Chondrocyte (in vitro differentiated cells): ENCODE results near the gene ZNF593OS. TPM values are rescaled to one million over a fixed set of nuclear protein-coding genes. Genes with fewer than 3 reads are reported as not detected.

Experiments
- DNase-seq: peaks from one replicate; pipeline ENCODE4 v3.0.0; 2021; ENCODE audit warnings: mixed read lengths, low spot score
- H3K27ac Mint-ChIP-seq: one replicate; pipeline ENCODE4 v1.8.0; 2021; ENCODE audit warnings: mild to moderate bottlenecking, moderate library complexity, mixed read lengths; ENCODE audit not compliant: unreplicated experiment
- H3K27me3 Mint-ChIP-seq: 2 replicates; pipeline ENCODE4 v1.8.0; 2021; ENCODE audit warnings: low read depth, mixed read lengths
- H3K36me3 Mint-ChIP-seq: 2 replicates; pipeline ENCODE4 v1.8.0; 2021; ENCODE audit warnings: low read depth, mixed read lengths
- H3K4me1 Mint-ChIP-seq: 2 replicates; pipeline ENCODE4 v1.8.0; 2021; ENCODE audit warnings: low read depth, mild to moderate bottlenecking, mixed read lengths
- H3K4me3 Mint-ChIP-seq: one replicate; pipeline ENCODE4 v1.8.0; 2021; ENCODE audit warnings: mild to moderate bottlenecking, moderate library complexity, mixed read lengths; ENCODE audit not compliant: unreplicated experiment
- H3K9me3 Mint-ChIP-seq: 2 replicates; pipeline ENCODE4 v1.8.0; 2021; ENCODE audit warnings: low read depth, mixed read lengths
- total RNA-seq: library from RNA; stranded (reverse); gene quantifications from 3 replicates; pipeline ENCODE4 v1.2.1, GENCODE V29; 2021
- TF ChIP-seq, protein P1 (sequence below): fragments of 200-600 bp; sonication (generic); IDR thresholded peaks from 2 replicates; pipeline ENCODE4 v1.5.0; 2021; ENCODE audit warnings: antibody characterized with exemption, mild to moderate bottlenecking, moderate library complexity

Gene ZNF593OS
- total RNA-seq, 1 donor from 2014 or later = not detected

DNA sequence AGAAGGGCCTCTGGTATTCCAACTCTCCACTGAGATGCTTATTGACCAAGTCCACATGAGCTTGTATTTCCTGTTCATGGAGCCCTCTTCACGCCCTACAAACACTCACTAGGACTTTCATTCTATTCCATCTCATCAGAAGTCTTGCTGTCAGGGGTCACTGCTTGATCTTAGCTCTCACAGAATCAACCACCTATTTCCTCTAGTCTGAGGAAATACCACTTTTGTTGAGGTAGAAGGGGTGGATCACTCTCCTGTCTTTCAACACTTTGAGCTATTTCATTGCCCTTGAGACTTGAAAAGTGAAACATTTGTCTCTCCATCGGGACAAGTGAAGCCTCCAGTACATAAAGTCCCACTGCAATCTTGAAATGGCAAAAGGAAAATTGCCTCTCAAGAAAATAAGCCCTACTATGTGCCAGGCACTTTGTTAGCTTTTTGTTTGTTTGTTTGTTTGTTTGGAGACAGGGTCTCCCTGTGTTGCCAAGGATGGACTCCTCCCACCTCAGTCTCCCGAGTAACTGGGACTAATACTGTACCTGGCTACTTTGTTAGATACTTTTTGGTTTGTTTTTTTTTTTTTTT lies 32.6 kb downstream of the ZNF593OS start:
- TF ChIP-seq, protein P1, sequence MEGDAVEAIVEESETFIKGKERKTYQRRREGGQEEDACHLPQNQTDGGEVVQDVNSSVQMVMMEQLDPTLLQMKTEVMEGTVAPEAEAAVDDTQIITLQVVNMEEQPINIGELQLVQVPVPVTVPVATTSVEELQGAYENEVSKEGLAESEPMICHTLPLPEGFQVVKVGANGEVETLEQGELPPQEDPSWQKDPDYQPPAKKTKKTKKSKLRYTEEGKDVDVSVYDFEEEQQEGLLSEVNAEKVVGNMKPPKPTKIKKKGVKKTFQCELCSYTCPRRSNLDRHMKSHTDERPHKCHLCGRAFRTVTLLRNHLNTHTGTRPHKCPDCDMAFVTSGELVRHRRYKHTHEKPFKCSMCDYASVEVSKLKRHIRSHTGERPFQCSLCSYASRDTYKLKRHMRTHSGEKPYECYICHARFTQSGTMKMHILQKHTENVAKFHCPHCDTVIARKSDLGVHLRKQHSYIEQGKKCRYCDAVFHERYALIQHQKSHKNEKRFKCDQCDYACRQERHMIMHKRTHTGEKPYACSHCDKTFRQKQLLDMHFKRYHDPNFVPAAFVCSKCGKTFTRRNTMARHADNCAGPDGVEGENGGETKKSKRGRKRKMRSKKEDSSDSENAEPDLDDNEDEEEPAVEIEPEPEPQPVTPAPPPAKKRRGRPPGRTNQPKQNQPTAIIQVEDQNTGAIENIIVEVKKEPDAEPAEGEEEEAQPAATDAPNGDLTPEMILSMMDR = no peak
- Mint-ChIP-seq H3K4me1 (no peaks in the 10 kb centered on the region), H3K4me3 (no peak overlapping the region), H3K36me3 (no peaks in the 10 kb centered on the region), H3K9me3 (peaks cover 9% of the 10 kb centered on the region), H3K27ac (no peak overlapping the region), H3K27me3 (peaks cover 2% of the 10 kb centered on the region)
- DNase-seq = no peak

DNA sequence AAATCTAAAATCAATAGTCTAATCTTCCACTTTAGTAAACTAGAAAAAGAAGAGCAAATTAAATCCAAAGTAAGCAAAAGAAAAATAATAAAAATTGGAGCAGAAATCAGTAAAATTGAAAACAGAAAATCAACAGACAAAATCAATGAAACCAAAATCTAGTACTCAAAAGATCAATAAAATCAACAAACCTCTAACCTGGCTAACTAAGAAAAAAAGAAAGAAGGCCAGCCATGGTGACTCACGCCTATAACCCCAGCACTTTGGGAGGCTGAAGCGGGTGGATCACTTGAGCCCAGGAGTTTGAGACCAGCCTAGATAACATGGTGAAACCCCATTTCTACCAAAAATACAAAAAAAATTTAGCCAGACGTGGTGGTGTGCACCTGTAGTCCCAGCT lies 37.2 kb downstream of the ZNF593OS start:
- no peak for DNase-seq
- TF ChIP-seq, protein P1 = no peak
- Mint-ChIP-seq H3K27ac (no peak overlapping the region), H3K36me3 (no peaks in the 10 kb centered on the region), H3K4me1 (no peaks in the 10 kb centered on the region), H3K9me3 (peaks cover 9% of the 10 kb centered on the region), H3K4me3 (no peak overlapping the region), H3K27me3 (no peaks in the 10 kb centered on the region)

- Mint-ChIP-seq H3K4me3 (no peak overlapping the region), H3K9me3 (peaks cover 9% of the 10 kb centered on the region), H3K36me3 (no peaks in the 10 kb centered on the region), H3K4me1 (no peaks in the 10 kb centered on the region), H3K27me3 (no peaks in the 10 kb centered on the region), H3K27ac (no peak overlapping the region)
- DNase-seq = no peak
- TF ChIP-seq, protein P1 = no peak
These were observed 38.8 kb downstream of the ZNF593OS start for GRCh38 chr1:26132834-26133167.

DNA sequence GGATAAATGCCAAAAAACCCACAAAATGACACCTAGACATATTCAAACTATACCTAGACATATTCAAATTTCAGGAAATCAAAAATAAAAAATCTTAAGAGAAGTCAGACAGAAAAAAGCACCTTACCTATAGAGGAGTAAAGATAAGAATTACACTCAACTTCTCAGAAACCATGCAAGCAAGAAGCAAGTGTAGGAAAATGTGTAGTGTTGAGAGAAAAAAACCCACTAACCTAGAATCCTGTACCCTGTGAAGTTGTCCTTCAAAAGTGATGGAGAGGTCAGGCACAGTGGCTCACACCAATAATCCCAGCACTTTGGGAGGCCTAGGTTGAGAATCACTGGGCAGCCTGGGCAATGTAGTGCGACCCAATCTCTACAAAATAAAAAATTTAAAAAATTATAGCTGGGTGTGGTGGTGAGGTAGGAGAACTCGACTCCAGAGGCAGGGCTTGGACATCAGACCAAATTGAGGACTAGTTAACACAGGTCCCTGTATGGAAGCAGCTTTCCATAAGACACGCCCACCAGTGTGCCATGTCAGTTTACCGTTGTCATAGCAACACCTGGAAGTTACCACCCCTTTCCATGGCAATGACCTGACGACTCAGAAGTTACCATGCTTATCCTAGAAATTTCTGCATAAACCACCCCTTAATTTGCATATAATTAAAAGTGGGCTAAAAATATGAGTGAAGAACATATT lies 39.4 kb downstream of the ZNF593OS start:
- peaks cover 2% of the 10 kb centered on the region for H3K27me3 Mint-ChIP-seq
- H3K36me3 Mint-ChIP-seq = no peaks in the 10 kb centered on the region
- no peak overlapping the region for H3K4me3 Mint-ChIP-seq
- peaks cover 9% of the 10 kb centered on the region for H3K9me3 Mint-ChIP-seq
- no peak overlapping the region for H3K27ac Mint-ChIP-seq
- DNase-seq = no peak
- TF ChIP-seq, protein P1 = no peak
- H3K4me1 Mint-ChIP-seq = no peaks in the 10 kb centered on the region

GRCh38 chr1:26130695-26131094 lies 40.9 kb downstream of the ZNF593OS start:
- H3K36me3 Mint-ChIP-seq = no peaks in the 10 kb centered on the region
- no peak overlapping the region for H3K27ac Mint-ChIP-seq
- no peak for DNase-seq
- H3K4me1 Mint-ChIP-seq = no peaks in the 10 kb centered on the region
- no peak overlapping the region for H3K4me3 Mint-ChIP-seq
- H3K9me3 Mint-ChIP-seq = peaks cover 9% of the 10 kb centered on the region
- TF ChIP-seq, protein P1 = no peak
- H3K27me3 Mint-ChIP-seq = peaks cover 2% of the 10 kb centered on the region
